HEK293 (cell line): ENCODE results near the gene GSG1.

Experiments used
- CTCF ChIA-PET: fragments of 350-600 bp; formaldehyde crosslinking; extraction: SDS; loops from one replicate; lab custom pipeline; 2021; ENCODE audit warnings: antibody characterized with exemption; lab: Yijun Ruan, JAX
- POLR2A ChIA-PET: fragments of 300-600 bp; formaldehyde crosslinking; extraction: SDS; loops from one replicate; lab custom pipeline; 2020; ENCODE audit warnings: antibody characterized with exemption, inconsistent platforms; lab: Yijun Ruan, JAX
- H3K27ac ChIP-seq: fragments of 200-500 bp; sonication (Bioruptor generic); 2 replicates; pipeline ENCODE4 v1.5.1; 2014; ENCODE audit warnings: low read depth, low read length, control low read depth, inconsistent platforms; ENCODE audit errors: extremely low read depth
- H3K36me3 ChIP-seq, 2 experiments: fragments of 200-500 bp in 1 of 2; sonication (Bioruptor generic) in 1 of 2; 1 replicate in 1 of 2; 2 replicates in 1 of 2; pipeline ENCODE4 v1.5.1; 2014 to 2017; ENCODE audit warnings: inconsistent platforms in 2 of 2, low read length in 2 of 2; ENCODE audit not compliant: control insufficient read depth in 2 of 2, insufficient read depth in 1 of 2
- H3K4me1 ChIP-seq: fragments of 200-500 bp; sonication (Bioruptor generic); 2 replicates; pipeline ENCODE4 v1.5.1; 2014; ENCODE audit warnings: mild to moderate bottlenecking, low read length, inconsistent platforms; ENCODE audit not compliant: control insufficient read depth, insufficient read depth
- H3K4me3 ChIP-seq: 2 replicates; pipeline ENCODE4 v1.5.1; 2011; ENCODE audit warnings: low read depth, mild to moderate bottlenecking, control low read depth, low read length, moderate library complexity
- H3K9me3 ChIP-seq: fragments of 200-500 bp; sonication (Bioruptor generic); 2 replicates; pipeline ENCODE4 v1.5.1; 2014; ENCODE audit warnings: low read depth, low read length, inconsistent platforms; ENCODE audit not compliant: control insufficient read depth, insufficient read depth
- BCL11A ChIP-seq: fragments of 450-650 bp; formaldehyde crosslinking; IDR thresholded peaks from 2 replicates; pipeline ENCODE4 v1.5.1; 2016; ENCODE audit warnings: low read depth, missing biosample characterization, missing genetic modification characterization
- GLI4 ChIP-seq: fragments of 450-650 bp; formaldehyde crosslinking; IDR thresholded peaks from 2 replicates; pipeline ENCODE4 v1.5.1; 2016; ENCODE audit warnings: missing biosample characterization, missing genetic modification characterization
- HOXC10 ChIP-seq: sonication (generic); formaldehyde crosslinking; IDR thresholded peaks from 2 replicates; pipeline ENCODE4 v1.8.1; 2023; ENCODE audit warnings: mild to moderate bottlenecking, missing genetic modification reagents
- KLF8 ChIP-seq: fragments of 450-650 bp; formaldehyde crosslinking; IDR thresholded peaks from 2 replicates; pipeline ENCODE4 v1.5.1; 2016; ENCODE audit warnings: missing biosample characterization, missing genetic modification characterization
- OVOL3 ChIP-seq: fragments of 450-650 bp; formaldehyde crosslinking; IDR thresholded peaks from 2 replicates; pipeline ENCODE4 v1.5.1; 2016; ENCODE audit warnings: missing biosample characterization, missing genetic modification characterization
- SALL2 ChIP-seq: fragments of 450-650 bp; formaldehyde crosslinking; IDR thresholded peaks from 2 replicates; pipeline ENCODE4 v1.5.0; 2017; ENCODE audit warnings: missing biosample characterization, mild to moderate bottlenecking, missing genetic modification characterization, borderline replicate concordance
- SCRT1 ChIP-seq: fragments of 450-650 bp; formaldehyde crosslinking; IDR thresholded peaks from 2 replicates; pipeline ENCODE4 v1.5.1; 2016; ENCODE audit warnings: missing biosample characterization, missing genetic modification characterization, borderline replicate concordance
- SP2 ChIP-seq: fragments of 450-650 bp; formaldehyde crosslinking; IDR thresholded peaks from 2 replicates; pipeline ENCODE4 v1.5.1; 2016; ENCODE audit warnings: missing biosample characterization, missing genetic modification characterization
- ZBTB10 ChIP-seq: fragments of 450-650 bp; formaldehyde crosslinking; IDR thresholded peaks from 2 replicates; pipeline ENCODE4 v1.5.1; 2016; ENCODE audit warnings: missing biosample characterization, missing genetic modification characterization
- ZBTB44 ChIP-seq: fragments of 450-650 bp; IDR thresholded peaks from 2 replicates; pipeline ENCODE4 v1.5.1; 2018; ENCODE audit warnings: missing biosample characterization, mild to moderate bottlenecking, missing genetic modification characterization
- ZFHX2 ChIP-seq: fragments of 450-650 bp; formaldehyde crosslinking; conservative IDR thresholded peaks from 2 replicates; pipeline ENCODE4 v1.5.1; 2016; ENCODE audit warnings: missing biosample characterization, missing genetic modification characterization
- ZNF266 ChIP-seq: fragments of 450-650 bp; formaldehyde crosslinking; IDR thresholded peaks from 2 replicates; pipeline ENCODE4 v1.5.1; 2016; ENCODE audit warnings: missing biosample characterization, missing genetic modification characterization, low read depth
- ZNF274 ChIP-seq, 2 experiments: fragments of 200-500 bp in 1 of 2; fragments of 450-650 bp in 1 of 2; sonication (Bioruptor generic) in 1 of 2; formaldehyde crosslinking in 1 of 2; IDR thresholded peaks; 2 replicates each; pipeline versions ENCODE4 v1.5.1 to v1.6.1; 2014 to 2016; ENCODE audit warnings: borderline replicate concordance in 1 of 2, inconsistent platforms in 1 of 2, low read length in 1 of 2, missing biosample characterization in 1 of 2, missing genetic modification characterization in 1 of 2
- ZNF423 ChIP-seq: fragments of 450-650 bp; formaldehyde crosslinking; IDR thresholded peaks from 2 replicates; pipeline ENCODE4 v1.5.1; 2016; ENCODE audit warnings: missing biosample characterization, missing genetic modification characterization
- ZNF513 ChIP-seq: fragments of 450-650 bp; IDR thresholded peaks from 2 replicates; pipeline ENCODE4 v1.5.1; 2018; ENCODE audit warnings: missing biosample characterization, missing genetic modification characterization
- ZNF621 ChIP-seq: fragments of 450-650 bp; formaldehyde crosslinking; IDR thresholded peaks from 2 replicates; pipeline ENCODE4 v1.5.1; 2017; ENCODE audit warnings: missing biosample characterization, missing genetic modification characterization
- ZNF776 ChIP-seq: fragments of 450-650 bp; formaldehyde crosslinking; IDR thresholded peaks from 2 replicates; pipeline ENCODE4 v1.5.0; 2017; ENCODE audit warnings: missing biosample characterization, missing genetic modification characterization, borderline replicate concordance
- ZNF792 ChIP-seq: fragments of 450-650 bp; formaldehyde crosslinking; IDR thresholded peaks from 2 replicates; pipeline ENCODE4 v1.5.1; 2016; ENCODE audit warnings: missing biosample characterization, missing genetic modification characterization
- ZNF830 ChIP-seq: fragments of 450-650 bp; IDR thresholded peaks from 2 replicates; pipeline ENCODE4 v1.5.0; 2018; ENCODE audit warnings: missing biosample characterization, missing genetic modification characterization, low read depth, mild to moderate bottlenecking, moderate library complexity
- ZSCAN16 ChIP-seq: fragments of 450-650 bp; formaldehyde crosslinking; IDR thresholded peaks from 2 replicates; pipeline ENCODE4 v1.5.1; 2016; ENCODE audit warnings: missing biosample characterization, missing genetic modification characterization

Gene GSG1

GRCh38 chr12:13088496-13088895, 15.0 kb downstream of the GSG1 start:
- POLR2A ChIA-PET = no interaction called here
- no peak overlapping the region for H3K4me3 ChIP-seq
- H3K36me3 ChIP-seq = peaks cover 0 to 12% of the 10 kb centered on the region in 2 experiments; a peak in 1 of 3 replicates
- CTCF ChIA-PET = interaction anchor here (1.0 to 2.2 kb wide), 3 partner anchors 9 to 124 kb away, joined by 3 to 11 read pairs (median 8); no protein-coding TSS in a partner anchor
- peaks cover 12% of the 10 kb centered on the region for H3K4me1 ChIP-seq
- no peaks in the 10 kb centered on the region for H3K9me3 ChIP-seq
- TF ChIP-seq ZNF792 (tag by site-specific recombination) (no peak), HOXC10 (CRISPR knock-in tag) (no peak), ZFHX2 (tag by site-specific recombination) (no peak), ZNF266 (tag by site-specific recombination) (no peak), ZBTB44 (tag by site-specific recombination) (no peak), ZNF621 (tag by site-specific recombination) (no peak), ZBTB10 (no peak), ZNF830 (tag by site-specific recombination) (no peak), ZNF274 (IDR thresholded peaks at IDR 0.05; ENCODE audit: low read length) (no peak), ZNF274 (tag by site-specific recombination; IDR thresholded peaks at IDR 0.05; ENCODE audit: borderline replicate concordance) (no peak), OVOL3 (tag by site-specific recombination) (no peak)
- no peak overlapping the region for H3K27ac ChIP-seq

DNA sequence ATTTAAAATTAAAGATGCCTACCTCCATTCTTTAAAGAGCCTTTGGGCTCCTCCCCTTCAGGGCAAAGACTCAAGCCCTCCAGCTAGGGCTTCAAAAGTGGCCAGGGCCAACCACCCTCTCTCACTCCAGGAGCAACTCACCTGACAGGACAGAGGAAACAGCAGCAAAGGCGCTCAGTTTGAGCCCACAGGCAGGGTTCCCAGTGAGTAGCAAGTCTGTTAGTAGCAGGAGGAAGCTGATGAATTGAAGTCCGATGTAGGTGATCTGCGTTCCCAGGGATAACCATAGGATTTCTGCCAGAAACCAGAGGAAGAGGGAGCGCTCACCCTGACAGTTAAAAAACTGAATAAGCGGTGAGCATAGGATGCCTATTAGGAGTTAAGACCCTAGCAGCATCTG, 15.7 kb downstream of the GSG1 start:
- peaks cover 8% of the 10 kb centered on the region; the same call in 1 of the 2 replicates for H3K4me1 ChIP-seq
- POLR2A ChIA-PET = no interaction called here
- H3K9me3 ChIP-seq = no peaks in the 10 kb centered on the region
- peaks cover 0 to 16% of the 10 kb centered on the region in 2 experiments; a peak in 1 of 3 replicates for H3K36me3 ChIP-seq
- CTCF ChIA-PET = interaction anchor here (1.2 to 2.2 kb wide), 2 partner anchors 9 to 147 kb away, joined by 3 to 8 read pairs; no protein-coding TSS in a partner anchor
- no peak overlapping the region for H3K4me3 ChIP-seq
- no peak overlapping the region for H3K27ac ChIP-seq
- TF ChIP-seq BCL11A (tag by site-specific recombination) (no peak), SCRT1 (tag by site-specific recombination) (no peak), KLF8 (no peak), SALL2 (tag by site-specific recombination) (no peak), GLI4 (tag by site-specific recombination) (no peak), SP2 (tag by site-specific recombination) (no peak), ZNF423 (tag by site-specific recombination) (no peak), ZSCAN16 (tag by site-specific recombination) (no peak), ZNF513 (tag by site-specific recombination) (no peak), ZNF776 (tag by site-specific recombination) (no peak)
